HG03175 (cell line): ENCODE data around the gene USF1.
"Not testable (repeated sequence)": the region's sequence is repeated elsewhere in the genome, so short reads cannot be mapped to it uniquely, and the experiment has no call there.

ENCODE experiments used
- ATAC-seq: cut with Tn5 transposase; IDR thresholded peaks from one replicate; pipeline ENCODE4 v1.9.1; 2021; ENCODE audit warnings: mild to moderate bottlenecking, moderate library complexity; ENCODE audit not compliant: unreplicated experiment

USF1 gene

GRCh38 chr1:160992036-160992435 is 53.7 kb downstream of the USF1 start:
- ATAC-seq: not testable (repeated sequence)
